Spinal cord (tissue), 10 donors: Measurements from ENCODE around the gene FFAR3. TPM values are rescaled to one million over a fixed set of nuclear protein-coding genes. Genes with fewer than 3 reads are reported as not detected.

ENCODE experiments used
- DNase-seq, 6 donors: peaks; one replicate each; pipeline versions ENCODE4 v3.0.0 to v3.0.0-alpha.2; 2013 to 2015; ENCODE audit warnings: low spot score in 6 of 6, low read depth in 4 of 6
- H3K27ac ChIP-seq: one replicate; pipeline ENCODE4 v1.5.1; 2013; ENCODE audit warnings: low read depth, low read length, control low read depth
- H3K27me3 ChIP-seq: one replicate; pipeline ENCODE4 v1.6.1; 2013; ENCODE audit warnings: low read length; ENCODE audit not compliant: control insufficient read depth, insufficient read depth
- H3K36me3 ChIP-seq: one replicate; pipeline ENCODE4 v1.6.1; 2013; ENCODE audit warnings: low read length; ENCODE audit not compliant: control insufficient read depth, insufficient read depth
- H3K4me1 ChIP-seq: one replicate; pipeline ENCODE4 v1.6.1; 2013; ENCODE audit warnings: low read length; ENCODE audit not compliant: control insufficient read depth, insufficient read depth
- H3K4me3 ChIP-seq: one replicate; pipeline ENCODE4 v1.5.1; 2013; ENCODE audit warnings: low read depth, low read length, control low read depth
- H3K9me3 ChIP-seq: one replicate; pipeline ENCODE4 v1.6.1; 2013; ENCODE audit warnings: low read length; ENCODE audit not compliant: control insufficient read depth, insufficient read depth
- WGBS: methylation state at CpG from one replicate; pipeline ENCODE4 v1.1.5; 2013; ENCODE audit warnings: missing lambda C conversion rate; ENCODE audit not compliant: insufficient coverage; 5-methylcytosine and 5-hydroxymethylcytosine counted together
- polyA plus RNA-seq, 2 donors: library from polyadenylated mRNA; unstranded; fragments of 120-200 nt; gene quantifications; one replicate each; pipeline ENCODE4 v1.2.1, GENCODE V29; 2013; ENCODE audit not compliant: insufficient read length in 2 of 2
- total RNA-seq, 2 donors: library from RNA; depleted of rRNA in 1 of 2; stranded (reverse); fragments of 120-200 nt in 1 of 2; fragments of >200 nt in 1 of 2; gene quantifications; one replicate each; pipeline versions ENCODE4 v1.2.3 to v1.2.4, GENCODE V29; 2013 to 2014
- donor health status: healthy.

The FFAR3 gene
- total and polyA plus RNA-seq, 4 donors: 0.10 to 0.11 TPM; not detected in 2

DNA sequence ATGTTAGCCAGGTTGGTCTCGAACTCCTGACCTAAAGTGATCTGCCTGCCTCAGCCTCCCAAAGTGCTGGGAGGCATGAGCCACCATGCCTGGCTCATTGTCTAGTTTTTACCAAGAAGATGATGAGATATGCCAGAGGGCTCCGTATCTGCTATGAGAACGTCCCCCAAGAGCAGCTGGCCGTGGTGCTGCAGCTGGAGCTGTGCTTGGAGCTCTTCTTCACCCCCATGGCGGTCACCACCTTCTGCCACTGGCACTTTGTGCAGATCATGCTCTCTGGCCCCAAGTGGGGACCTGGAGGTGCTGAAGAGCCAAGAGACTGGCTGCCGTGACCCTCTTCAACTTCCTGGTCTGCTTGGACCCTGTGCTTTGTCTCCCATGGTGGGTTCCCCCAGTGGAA, 49.4 kb downstream of the FFAR3 start:
- Histone ChIP-seq H3K4me3 (no peak overlapping the region), H3K4me1 (no peaks in the 10 kb centered on the region), H3K36me3 (no peaks in the 10 kb centered on the region), H3K9me3 (no peaks in the 10 kb centered on the region), H3K27me3 (peaks cover 2% of the 10 kb centered on the region), H3K27ac (no peak overlapping the region)
- 81% methylated on average over 6 of the region's 6 CpGs for WGBS
- no peak for DNase-seq

DNA sequence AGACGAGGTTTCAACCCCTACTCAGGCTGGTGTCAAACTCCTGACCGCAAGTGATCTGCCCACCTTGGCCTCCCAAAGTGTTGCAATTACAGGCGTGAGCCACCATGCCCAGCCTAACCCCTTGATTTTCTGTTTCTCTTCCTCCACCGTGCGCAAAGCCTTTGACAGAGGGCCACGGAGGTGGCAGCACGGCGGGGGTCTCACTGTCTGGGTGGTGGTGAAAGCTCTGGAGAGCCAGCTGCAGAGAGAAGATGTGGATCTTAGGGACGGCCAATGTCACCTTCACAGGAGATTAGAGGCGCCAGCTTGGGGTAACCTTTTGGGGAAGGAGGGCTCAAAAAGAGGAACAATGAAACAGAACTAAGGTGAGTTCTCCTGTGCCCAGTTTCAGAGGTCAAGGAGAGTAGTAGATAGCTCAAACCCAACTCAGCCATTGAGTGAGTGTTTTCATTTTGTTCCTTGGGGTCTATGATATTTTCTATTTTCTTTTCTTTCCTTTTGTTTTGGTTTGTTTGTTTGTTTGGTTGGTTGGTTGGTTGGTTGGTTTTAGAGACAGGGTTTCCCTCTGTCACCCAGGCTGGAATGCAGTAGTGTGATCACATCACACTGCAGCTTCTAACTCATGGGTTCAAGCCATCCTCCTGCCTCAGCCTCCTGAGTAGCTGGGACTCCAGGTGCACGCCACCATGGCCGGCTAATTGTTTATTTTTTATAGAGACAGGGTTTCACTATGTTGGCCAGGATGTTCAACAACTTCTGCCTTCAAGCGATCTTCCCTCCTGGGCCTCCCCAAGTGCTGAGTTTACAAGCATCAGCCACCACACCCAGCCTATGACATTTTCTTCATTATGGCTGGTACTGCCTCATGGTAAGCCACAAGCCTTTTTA, 50.3 kb downstream of the FFAR3 start:
- Histone ChIP-seq H3K27ac (no peak overlapping the region), H3K4me3 (no peak overlapping the region), H3K36me3 (no peaks in the 10 kb centered on the region), H3K9me3 (no peaks in the 10 kb centered on the region), H3K27me3 (peaks cover 2% of the 10 kb centered on the region), H3K4me1 (no peaks in the 10 kb centered on the region)
- DNase-seq: no peak
- 92% methylated on average over 8 of the region's 13 CpGs for WGBS

DNA sequence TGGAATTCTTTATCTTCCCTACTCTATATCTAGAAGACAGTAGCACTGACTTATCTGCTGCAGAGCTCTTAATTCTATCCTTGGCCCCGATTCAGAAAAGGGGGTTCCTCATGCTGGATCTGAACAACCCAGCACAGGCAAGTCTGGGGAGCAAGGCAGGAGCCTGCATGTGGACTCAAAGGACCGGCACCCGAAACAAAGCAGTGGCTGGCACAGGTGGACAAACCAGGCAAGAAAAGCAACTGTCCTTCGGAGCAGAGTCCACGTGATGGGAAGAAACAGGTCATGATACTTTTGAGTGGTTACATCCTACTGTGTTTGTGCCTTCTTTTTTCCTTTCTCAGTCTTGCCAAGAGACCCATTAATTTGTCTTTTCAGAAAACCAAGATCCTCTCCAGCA, 50.9 kb downstream of the FFAR3 start:
- H3K4me1 ChIP-seq: no peaks in the 10 kb centered on the region
- no peaks in the 10 kb centered on the region for H3K9me3 ChIP-seq

More for the DNA sequence above, 50.9 kb downstream of the FFAR3 start:
- WGBS: 90% methylated on average over 5 of the region's 5 CpGs
- H3K36me3 ChIP-seq: no peaks in the 10 kb centered on the region
- H3K27me3 ChIP-seq: peaks cover 2% of the 10 kb centered on the region
- no peak overlapping the region for H3K27ac ChIP-seq
- no peak for DNase-seq
- H3K4me3 ChIP-seq: no peak overlapping the region

Other genes starting within 250 kb of the FFAR3 start
- gene FXYD3, start 242.6 kb upstream of the FFAR3 start, total RNA-seq: 1 to 10 TPM in 1 of 2 donors, under 1 TPM in 1; 0.40 to 2.6 TPM
- 1 to 10 TPM in 1 of 2 donors, under 1 TPM in 1; 0.49 to 1.7 TPM for gene FXYD3, start 242.6 kb upstream of the FFAR3 start, polyA plus RNA-seq
- gene LGI4, start 223.4 kb upstream of the FFAR3 start, total RNA-seq: 10 to 100 TPM; 10.9 to 18.5 TPM
- 10 to 100 TPM; 21.4 to 37.5 TPM for gene LGI4, start 223.4 kb upstream of the FFAR3 start, polyA plus RNA-seq
- gene FXYD1, start 219.6 kb upstream of the FFAR3 start, total RNA-seq: 100 to 1,000 TPM in 1 of 2 donors, 10 to 100 TPM in 1; 20.4 to 104 TPM
- gene FXYD1, start 219.6 kb upstream of the FFAR3 start, polyA plus RNA-seq: 10 to 100 TPM; 37.9 to 58.3 TPM
- gene FXYD7, start 215.2 kb upstream of the FFAR3 start, total RNA-seq: 10 to 100 TPM; 12.1 to 34.3 TPM
- gene FXYD7, start 215.2 kb upstream of the FFAR3 start, polyA plus RNA-seq: 100 to 1,000 TPM; 279 to 281 TPM
- gene FXYD5, start 203.7 kb upstream of the FFAR3 start, total RNA-seq: 10 to 100 TPM; 11.0 to 52.5 TPM
- 10 to 100 TPM in 1 of 2 donors, 1 to 10 TPM in 1; 9.3 to 32.5 TPM for gene FXYD5, start 203.7 kb upstream of the FFAR3 start, polyA plus RNA-seq
- gene FAM187B, start 129.7 kb upstream of the FFAR3 start, total RNA-seq: not detected
- not detected for gene FAM187B, start 129.7 kb upstream of the FFAR3 start, polyA plus RNA-seq
- 10 to 100 TPM in 1 of 2 donors, 1 to 10 TPM in 1; 2.0 to 29.4 TPM for gene LSR, start 109.5 kb upstream of the FFAR3 start, total RNA-seq
- gene LSR, start 109.5 kb upstream of the FFAR3 start, polyA plus RNA-seq: 10 to 100 TPM; 21.3 to 25.4 TPM
- gene USF2, start 89.5 kb upstream of the FFAR3 start, total RNA-seq: 10 to 100 TPM; 37.2 to 89.6 TPM
- gene USF2, start 89.5 kb upstream of the FFAR3 start, polyA plus RNA-seq: 100 to 1,000 TPM; 235 to 258 TPM
- gene HAMP, start 75.9 kb upstream of the FFAR3 start, total RNA-seq: under 1 TPM in 1 of 2 donors, not detected in 1; 0.40 TPM
- under 1 TPM; 0.35 to 0.67 TPM for gene HAMP, start 75.9 kb upstream of the FFAR3 start, polyA plus RNA-seq
- 100 to 1,000 TPM in 1 of 2 donors, 10 to 100 TPM in 1; 83.5 to 215 TPM for gene MAG, start 66.3 kb upstream of the FFAR3 start, total RNA-seq
- gene MAG, start 66.3 kb upstream of the FFAR3 start, polyA plus RNA-seq: 100 to 1,000 TPM; 249 to 261 TPM
- gene CD22, start 29.3 kb upstream of the FFAR3 start, total RNA-seq: 10 to 100 TPM in 1 of 2 donors, 1 to 10 TPM in 1; 9.4 to 13.5 TPM
- gene CD22, start 29.3 kb upstream of the FFAR3 start, polyA plus RNA-seq: 10 to 100 TPM; 24.2 to 39.4 TPM
- under 1 TPM in 1 of 2 donors, not detected in 1; 0.06 TPM for gene FFAR1, start 10.6 kb upstream of the FFAR3 start, total RNA-seq
- gene FFAR1, start 10.6 kb upstream of the FFAR3 start, polyA plus RNA-seq: under 1 TPM; 0.70 to 0.83 TPM
- gene GPR42, start 12.6 kb downstream of the FFAR3 start, total RNA-seq: not detected
- under 1 TPM in 1 of 2 donors, not detected in 1; 0.14 TPM for gene GPR42, start 12.6 kb downstream of the FFAR3 start, polyA plus RNA-seq
- gene FFAR2, start 89.8 kb downstream of the FFAR3 start, total RNA-seq: under 1 TPM; 0.11 to 0.69 TPM
- under 1 TPM; 0.29 to 0.50 TPM for gene FFAR2, start 89.8 kb downstream of the FFAR3 start, polyA plus RNA-seq
- not detected for gene KRTDAP, start 132.0 kb downstream of the FFAR3 start, total RNA-seq
- not detected for gene KRTDAP, start 132.0 kb downstream of the FFAR3 start, polyA plus RNA-seq
- gene DMKN, start 155.2 kb downstream of the FFAR3 start, total RNA-seq: 10 to 100 TPM; 10.4 to 49.0 TPM
- 10 to 100 TPM; 18.1 to 31.2 TPM for gene DMKN, start 155.2 kb downstream of the FFAR3 start, polyA plus RNA-seq
- gene SBSN, start 169.9 kb downstream of the FFAR3 start, total RNA-seq: under 1 TPM in 1 of 2 donors, not detected in 1; 0.06 TPM
- gene SBSN, start 169.9 kb downstream of the FFAR3 start, polyA plus RNA-seq: under 1 TPM; 0.17 to 0.50 TPM
- gene GAPDHS, start 175.0 kb downstream of the FFAR3 start, total RNA-seq: under 1 TPM in 1 of 2 donors, not detected in 1; 0.11 TPM
- not detected for gene GAPDHS, start 175.0 kb downstream of the FFAR3 start, polyA plus RNA-seq
- gene TMEM147, start 187.2 kb downstream of the FFAR3 start, total RNA-seq: 100 to 1,000 TPM in 1 of 2 donors, 10 to 100 TPM in 1; 58.2 to 126 TPM
- gene TMEM147, start 187.2 kb downstream of the FFAR3 start, polyA plus RNA-seq: 100 to 1,000 TPM; 108 to 109 TPM
- gene ATP4A, start 205.2 kb downstream of the FFAR3 start, total RNA-seq: not detected
- gene ATP4A, start 205.2 kb downstream of the FFAR3 start, polyA plus RNA-seq: under 1 TPM; 0.30 to 0.41 TPM
- gene PMIS2, start 227.7 kb downstream of the FFAR3 start, total RNA-seq: not detected
- gene PMIS2, start 227.7 kb downstream of the FFAR3 start, polyA plus RNA-seq: not detected